Peyer's patch (tissue), 4 donors: Measurements from ENCODE around the gene PDZD11. TPM values are rescaled to one million over a fixed set of nuclear protein-coding genes. Genes with fewer than 3 reads are reported as not detected.

ENCODE experiments used
- DNase-seq, 3 donors: peaks; one replicate each; pipeline ENCODE4 v3.0.0-alpha.2; 2017 to 2019
- H3K27ac ChIP-seq, 4 donors: fragments of 200-600 bp; sonication (generic); one replicate each; pipeline ENCODE4 v1.5.1; 2016 to 2019
- H3K27me3 ChIP-seq, 2 donors: fragments of 200-600 bp; sonication (generic); one replicate each; pipeline ENCODE4 v1.5.1; 2019
- H3K36me3 ChIP-seq, 3 donors: fragments of 200-600 bp; sonication (generic); one replicate each; pipeline ENCODE4 v1.5.1; 2016 to 2019
- H3K4me1 ChIP-seq, 4 donors: fragments of 200-600 bp; sonication (generic); one replicate each; pipeline ENCODE4 v1.5.1; 2016 to 2019
- H3K4me3 ChIP-seq, 4 donors: fragments of 200-600 bp; sonication (generic); 1 replicate in 3 of 4; 2 replicates in 1 of 4; pipeline ENCODE4 v1.5.1; 2016 to 2019; ENCODE audit warnings: mild to moderate bottlenecking in 1 of 4
- H3K9me3 ChIP-seq, 4 donors: fragments of 200-600 bp; sonication (generic); one replicate each; pipeline ENCODE4 v1.5.1; 2016 to 2019; ENCODE audit warnings: mild to moderate bottlenecking in 1 of 4
- CTCF ChIP-seq, 6 experiments: fragments of 450-650 bp in 4 of 6; fragments of 200-600 bp in 2 of 6; sonication (generic) in 1 of 6; IDR thresholded peaks; one replicate each; pipeline ENCODE4 v1.5.1; 2017 to 2019; ENCODE audit warnings: antibody characterized with exemption in 6 of 6, mild to moderate bottlenecking in 3 of 6, moderate library complexity in 1 of 6
- POLR2A ChIP-seq, 2 donors: fragments of 450-650 bp; IDR thresholded peaks; one replicate each; pipeline ENCODE4 v1.5.1; 2017; ENCODE audit warnings: antibody characterized with exemption in 2 of 2, mild to moderate bottlenecking in 2 of 2, moderate library complexity in 2 of 2
- total RNA-seq, 4 donors: library from RNA; depleted of rRNA; stranded (reverse); fragments of >200 nt; gene quantifications; one replicate each; pipeline ENCODE4 v1.1.0, GENCODE V29; 2016

The PDZD11 gene
- 10 to 100 TPM; 23.6 to 32.6 (median 28.2) TPM for total RNA-seq

- no peak for TF ChIP-seq CTCF (IDR thresholded peaks at IDR 0.05)
- TF ChIP-seq POLR2A (IDR thresholded peaks at IDR 0.05): peak in 1 of 2 donors; percentile 38
- Histone ChIP-seq H3K4me1 (peaks cover 0 to 4% (median 0%) of the 10 kb centered on the region in 4 donors), H3K36me3 (no peaks in the 10 kb centered on the region), H3K27ac (peak within 1 kb of the TSS; percentile 58 to 74 (median 69)), H3K9me3 (no peaks in the 10 kb centered on the region), H3K27me3 (no peaks in the 10 kb centered on the region), H3K4me3 (peak within 1 kb of the TSS; percentile 41 to 67 (median 52))
- peak; percentile 67 to 89 (median 86) for DNase-seq
These were observed at the start of gene PDZD11, which contains the start of gene KIF4A for GRCh38 chrX:70289793-70290770. PDZD11 (minus strand) TSS chrX:70289927; CDS start chrX:70289341, 586 bp downstream. KIF4A (plus strand) TSS chrX:70290104; CDS start chrX:70290459, 355 bp downstream.

- Histone ChIP-seq H3K27ac (no peak overlapping the region), H3K4me3 (no peak overlapping the region), H3K36me3 (no peaks in the 10 kb centered on the region), H3K9me3 (no peaks in the 10 kb centered on the region), H3K27me3 (no peaks in the 10 kb centered on the region), H3K4me1 (no peaks in the 10 kb centered on the region)
- no peak for DNase-seq
- no peak for TF ChIP-seq POLR2A (IDR thresholded peaks at IDR 0.05)
- TF ChIP-seq CTCF (IDR thresholded peaks at IDR 0.05): no peak
These were observed 48.6 kb upstream of the PDZD11 start for GRCh38 chrX:70338290-70338689.

- no peaks in the 10 kb centered on the region for H3K9me3 ChIP-seq
- no peak overlapping the region for H3K27ac ChIP-seq
- no peaks in the 10 kb centered on the region for H3K27me3 ChIP-seq
- TF ChIP-seq POLR2A (IDR thresholded peaks at IDR 0.05) (no peak), CTCF (IDR thresholded peaks at IDR 0.05) (no peak)
- H3K4me1 ChIP-seq: no peaks in the 10 kb centered on the region
- H3K36me3 ChIP-seq: no peaks in the 10 kb centered on the region
- DNase-seq: no peak
- H3K4me3 ChIP-seq: no peak overlapping the region
These were observed 47.0 kb upstream of the PDZD11 start for GRCh38 chrX:70336767-70337166.

GRCh38 chrX:70332600-70332999, 42.9 kb upstream of the PDZD11 start:
- DNase-seq: no peak
- Histone ChIP-seq H3K36me3 (no peaks in the 10 kb centered on the region), H3K27ac (no peak overlapping the region), H3K9me3 (no peaks in the 10 kb centered on the region), H3K4me3 (no peak overlapping the region), H3K27me3 (no peaks in the 10 kb centered on the region), H3K4me1 (no peaks in the 10 kb centered on the region)
- TF ChIP-seq POLR2A (IDR thresholded peaks at IDR 0.05) (no peak), CTCF (IDR thresholded peaks at IDR 0.05) (no peak)

- H3K4me3 ChIP-seq: no peak overlapping the region
- no peaks in the 10 kb centered on the region for H3K36me3 ChIP-seq
- DNase-seq: no peak
- H3K4me1 ChIP-seq: no peaks in the 10 kb centered on the region
- TF ChIP-seq CTCF (IDR thresholded peaks at IDR 0.05) (no peak), POLR2A (IDR thresholded peaks at IDR 0.05) (no peak)
- H3K27ac ChIP-seq: no peak overlapping the region
- H3K27me3 ChIP-seq: no peaks in the 10 kb centered on the region
- no peaks in the 10 kb centered on the region for H3K9me3 ChIP-seq
These were observed 41.4 kb upstream of the PDZD11 start for GRCh38 chrX:70331161-70331560.
